Coronary artery (tissue), 2 donors: Measurements from ENCODE around the gene ABTB2.
A peak's percentile ranks its signal among the peaks of the same experiment; 100 is the strongest.

Source experiments
- DNase-seq: peaks from one replicate; pipeline ENCODE4 v3.0.0-alpha.2; 2017; ENCODE audit warnings: low spot score
- H3K27ac ChIP-seq, 2 donors: fragments of 200-600 bp; sonication (generic); one replicate each; pipeline ENCODE4 v1.5.1; 2016 to 2019
- H3K4me3 ChIP-seq: fragments of 200-600 bp; sonication (generic); 2 replicates; pipeline ENCODE4 v1.5.1; 2016; ENCODE audit warnings: mild to moderate bottlenecking, moderate library complexity
- TF ChIP-seq, protein P1 (sequence below): fragments of 200-600 bp; sonication (generic); IDR thresholded peaks from one replicate; pipeline ENCODE4 v1.5.1; 2019; ENCODE audit warnings: antibody characterized with exemption

ABTB2 gene

DNA sequence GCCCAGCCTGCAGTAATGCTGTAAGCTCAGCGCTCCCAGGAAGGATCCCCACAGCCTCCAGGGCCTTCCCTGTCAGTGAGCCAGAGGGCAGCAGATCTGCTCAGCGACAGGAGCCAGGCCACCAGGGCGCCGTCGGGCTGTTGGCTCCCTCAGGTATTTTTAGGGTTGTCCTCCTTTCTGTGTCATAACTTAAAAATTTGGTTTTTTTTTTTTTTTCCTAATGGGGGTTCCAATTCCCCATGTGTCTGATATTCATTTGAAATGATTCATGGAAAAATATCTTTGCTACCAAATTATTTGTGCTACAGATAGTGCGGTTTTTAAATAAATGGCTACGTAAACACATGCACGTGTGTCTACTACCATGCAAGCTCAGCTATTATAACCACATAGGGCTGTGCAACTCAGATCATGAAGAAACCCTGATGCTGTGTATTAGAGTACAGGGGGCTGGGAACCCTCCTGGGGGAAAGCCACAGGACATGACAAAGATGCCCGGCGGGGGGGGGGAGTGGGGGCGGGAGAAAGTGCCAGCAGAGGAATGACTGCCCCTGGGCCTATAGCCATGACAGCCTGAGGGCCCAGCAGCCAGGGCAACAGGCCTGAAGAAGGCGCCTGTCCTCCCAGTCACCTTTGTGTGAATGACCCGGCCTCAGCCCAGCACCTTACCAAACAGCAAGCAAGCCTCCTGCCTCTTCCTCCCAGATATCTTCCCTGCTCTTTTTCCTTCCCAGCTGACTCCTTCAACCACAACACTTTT, 163.1 kb downstream of the ABTB2 start:
- TF ChIP-seq, protein P1, sequence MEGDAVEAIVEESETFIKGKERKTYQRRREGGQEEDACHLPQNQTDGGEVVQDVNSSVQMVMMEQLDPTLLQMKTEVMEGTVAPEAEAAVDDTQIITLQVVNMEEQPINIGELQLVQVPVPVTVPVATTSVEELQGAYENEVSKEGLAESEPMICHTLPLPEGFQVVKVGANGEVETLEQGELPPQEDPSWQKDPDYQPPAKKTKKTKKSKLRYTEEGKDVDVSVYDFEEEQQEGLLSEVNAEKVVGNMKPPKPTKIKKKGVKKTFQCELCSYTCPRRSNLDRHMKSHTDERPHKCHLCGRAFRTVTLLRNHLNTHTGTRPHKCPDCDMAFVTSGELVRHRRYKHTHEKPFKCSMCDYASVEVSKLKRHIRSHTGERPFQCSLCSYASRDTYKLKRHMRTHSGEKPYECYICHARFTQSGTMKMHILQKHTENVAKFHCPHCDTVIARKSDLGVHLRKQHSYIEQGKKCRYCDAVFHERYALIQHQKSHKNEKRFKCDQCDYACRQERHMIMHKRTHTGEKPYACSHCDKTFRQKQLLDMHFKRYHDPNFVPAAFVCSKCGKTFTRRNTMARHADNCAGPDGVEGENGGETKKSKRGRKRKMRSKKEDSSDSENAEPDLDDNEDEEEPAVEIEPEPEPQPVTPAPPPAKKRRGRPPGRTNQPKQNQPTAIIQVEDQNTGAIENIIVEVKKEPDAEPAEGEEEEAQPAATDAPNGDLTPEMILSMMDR = no peak
- Histone ChIP-seq H3K27ac (peak overlapping the region in 1 of 2 donors; percentile 85), H3K4me3 (no peak overlapping the region)
- no peak for DNase-seq

DNA sequence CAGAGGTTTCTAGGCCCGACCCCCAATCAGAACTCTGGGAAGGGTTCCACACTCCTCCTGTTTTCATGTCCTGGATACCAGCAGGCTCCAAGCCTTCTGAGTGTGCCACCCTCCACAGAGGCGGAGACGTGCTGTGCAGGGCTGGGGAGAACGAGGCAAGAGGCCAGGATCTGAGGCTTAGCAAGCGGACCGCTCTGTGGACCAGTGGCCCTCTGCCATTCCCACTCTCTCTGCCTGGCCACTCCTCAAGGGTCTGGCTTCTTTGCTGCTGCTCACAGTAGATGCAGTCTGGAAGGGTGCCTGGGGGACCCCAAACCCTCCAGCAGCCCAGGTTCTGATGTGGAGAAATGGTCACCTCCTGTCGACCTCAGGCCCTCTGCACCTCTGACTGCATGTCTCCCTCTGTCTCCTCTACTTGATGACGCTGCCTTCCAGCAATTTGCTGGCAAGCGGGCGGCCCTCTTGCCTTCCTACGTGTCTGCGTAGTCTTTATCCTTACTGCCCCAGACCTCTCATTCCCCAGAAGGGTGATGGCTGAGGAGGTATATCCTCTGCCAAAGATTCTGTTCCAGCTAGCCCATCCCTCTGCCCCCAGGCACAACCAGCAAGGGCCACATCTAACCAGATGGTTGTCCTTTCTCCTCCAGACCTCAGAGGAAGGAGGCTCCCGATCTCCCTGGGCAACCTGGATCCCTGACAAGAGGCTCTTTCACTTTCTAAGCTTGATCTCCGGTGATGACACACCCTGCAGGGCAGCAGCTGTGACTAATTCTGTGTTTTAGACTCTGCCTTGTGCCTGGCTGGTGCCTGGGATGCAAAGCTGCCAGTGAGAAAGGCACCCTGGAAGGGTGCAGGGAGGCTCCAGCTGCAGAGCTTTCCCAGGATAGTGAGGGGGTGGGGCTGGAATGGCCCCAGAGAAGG, 165.1 kb downstream of the ABTB2 start:
- Histone ChIP-seq H3K4me3 (peak overlapping the region; percentile 23), H3K27ac (peak overlapping the region; percentile 51 to 85)
- peak; percentile 85 for DNase-seq
- TF ChIP-seq, protein P1 = no peak

DNA sequence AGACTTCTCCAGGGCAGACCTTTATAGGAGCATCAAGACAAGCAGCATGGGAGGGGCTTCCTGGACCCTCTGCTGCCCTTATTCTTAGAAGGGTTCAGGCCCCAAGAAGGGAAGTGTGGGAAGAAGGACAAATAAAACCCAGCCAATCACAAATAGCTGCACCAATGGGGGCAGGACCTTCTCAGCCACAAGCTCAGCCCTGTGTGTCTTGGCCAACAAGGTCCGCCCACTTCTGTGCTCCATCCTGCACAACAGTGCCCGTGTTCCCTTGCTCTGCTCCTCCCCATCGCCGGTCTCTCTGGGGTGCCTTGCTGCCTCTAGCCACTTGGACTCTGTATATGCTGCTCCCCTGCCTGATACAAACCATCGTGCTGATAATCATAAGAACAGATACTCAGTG, 166.2 kb downstream of the ABTB2 start:
- Histone ChIP-seq H3K4me3 (no peak overlapping the region), H3K27ac (peak overlapping the region in 1 of 2 donors; percentile 85)
- DNase-seq = no peak
- TF ChIP-seq, protein P1 = no peak

DNA sequence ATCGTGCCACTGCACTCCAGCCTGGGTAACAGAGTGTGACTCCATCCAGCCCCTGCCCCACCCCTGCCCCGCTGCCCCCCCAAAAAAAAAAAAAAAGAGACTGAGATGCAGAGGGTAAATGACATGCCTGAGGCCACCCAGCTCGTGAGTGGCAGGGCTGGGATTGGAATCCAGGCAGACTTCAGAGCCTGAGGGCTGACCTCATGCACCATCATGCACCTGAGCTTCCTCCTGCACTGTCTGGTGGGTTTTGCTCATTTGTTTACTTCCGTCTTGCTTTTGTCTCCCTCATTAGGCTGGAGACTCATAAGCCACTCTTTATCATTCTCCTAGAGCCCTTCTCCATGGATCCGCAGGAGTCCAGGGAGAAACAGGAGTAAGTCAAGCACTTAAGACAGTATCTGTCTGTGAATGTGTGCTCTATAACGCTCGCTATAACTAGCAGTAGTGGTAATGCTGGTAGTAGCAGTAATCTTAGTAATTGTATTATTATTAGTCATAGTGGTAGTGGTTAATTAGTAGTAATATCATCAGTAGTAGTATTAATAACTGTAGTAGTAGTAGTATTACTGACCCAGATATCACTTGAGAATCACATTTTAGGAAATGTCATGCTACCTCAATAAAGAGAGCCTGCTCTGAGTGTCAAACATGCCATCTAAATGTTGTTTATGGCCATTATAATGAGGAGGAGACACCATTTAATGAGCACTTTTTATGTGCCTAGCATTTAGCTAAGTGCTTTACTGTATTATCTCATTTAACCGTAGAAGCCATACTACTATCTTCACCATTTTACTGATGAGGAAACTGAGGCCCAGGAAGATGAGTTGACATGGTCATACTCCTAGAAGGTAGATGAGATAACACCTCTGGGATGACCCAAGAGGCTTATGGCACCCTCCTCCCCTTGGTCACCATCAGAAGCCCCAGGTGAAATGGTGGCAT, 167.3 kb downstream of the ABTB2 start:
- H3K4me3 ChIP-seq = no peak overlapping the region
- H3K27ac ChIP-seq = no peak overlapping the region
- DNase-seq = no peak
- TF ChIP-seq, protein P1 = no peak

DNA sequence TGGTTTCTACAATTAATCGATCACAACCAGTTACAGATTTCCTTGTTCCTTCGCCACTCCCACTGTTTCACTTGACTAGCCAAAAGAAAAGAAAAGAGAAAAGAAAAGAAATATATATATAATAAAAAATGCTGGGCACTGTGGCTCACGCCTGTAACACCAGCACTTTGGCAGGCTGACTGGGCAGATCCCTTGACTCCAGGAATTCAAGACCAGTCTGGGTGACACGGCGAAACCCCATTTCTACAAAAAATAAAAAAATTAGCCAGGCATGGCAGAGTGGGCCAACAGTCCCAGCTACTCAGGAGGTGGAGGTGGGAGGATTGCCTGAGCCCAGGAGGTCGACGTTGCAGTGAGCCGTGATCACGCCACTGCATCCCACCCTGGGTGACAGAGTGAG, 168.6 kb downstream of the ABTB2 start:
- Histone ChIP-seq H3K27ac (no peak overlapping the region), H3K4me3 (no peak overlapping the region)
- no peak for DNase-seq
- TF ChIP-seq, protein P1 = no peak

DNA sequence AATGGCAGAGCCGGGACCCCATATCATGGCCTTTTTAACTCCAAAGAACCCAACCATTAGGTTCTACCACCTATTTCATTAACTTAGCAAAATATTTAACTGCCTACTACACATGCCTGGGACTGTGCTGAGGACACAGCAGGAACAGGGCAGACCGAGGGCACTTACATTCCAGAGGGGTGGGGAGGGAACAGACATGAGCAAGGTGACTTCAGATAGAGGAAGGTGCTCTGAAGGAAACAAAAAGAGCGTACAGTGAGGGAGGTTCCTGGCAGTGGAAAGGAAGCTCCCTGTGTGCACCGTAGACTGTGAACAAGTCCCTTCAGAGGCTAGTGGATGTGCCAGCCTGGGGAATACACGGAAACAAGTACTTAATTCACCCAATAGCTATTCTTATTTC, 169.6 kb downstream of the ABTB2 start:
- TF ChIP-seq, protein P1 = no peak
- no peak for DNase-seq
- no peak overlapping the region for H3K27ac ChIP-seq
- H3K4me3 ChIP-seq = no peak overlapping the region
